Astrocyte of the hippocampus (primary cell): ENCODE measurements around the gene CALCOCO2.

Source experiments
- DNase-seq: peaks from one replicate; pipeline ENCODE4 v3.0.0; 2011; ENCODE audit warnings: low read depth, low spot score

The CALCOCO2 gene

GRCh38 chr17:48873209-48873608, 42.4 kb downstream of the CALCOCO2 start:
- DNase-seq = no peak

- DNase-seq = no peak
Measured at GRCh38 chr17:48873696-48874443, 43.0 kb downstream of the CALCOCO2 start.

- peak; percentile 79 for DNase-seq
Measured at GRCh38 chr17:48878920-48879898, 48.4 kb downstream of the CALCOCO2 start.

GRCh38 chr17:48882272-48882671, 51.4 kb downstream of the CALCOCO2 start:
- no peak for DNase-seq

GRCh38 chr17:48883171-48883570, 52.3 kb downstream of the CALCOCO2 start:
- DNase-seq = no peak

- no peak for DNase-seq
Measured at GRCh38 chr17:48890086-48890485, 59.3 kb downstream of the CALCOCO2 start.

- no peak for DNase-seq
Measured at GRCh38 chr17:48892940-48893645, 62.3 kb downstream of the CALCOCO2 start.

GRCh38 chr17:48893646-48894508, 63.0 kb downstream of the CALCOCO2 start:
- no peak for DNase-seq

GRCh38 chr17:48894886-48895285, 64.1 kb downstream of the CALCOCO2 start:
- DNase-seq = no peak

GRCh38 chr17:48901241-48901640, 70.4 kb downstream of the CALCOCO2 start:
- DNase-seq = no peak

GRCh38 chr17:48903401-48903800, 72.6 kb downstream of the CALCOCO2 start:
- no peak for DNase-seq

GRCh38 chr17:48904428-48904827, 73.6 kb downstream of the CALCOCO2 start:
- DNase-seq = no peak

GRCh38 chr17:48905987-48906515, 75.2 kb downstream of the CALCOCO2 start:
- no peak for DNase-seq

- peak; percentile 67 for DNase-seq
Measured at GRCh38 chr17:48907713-48908046, 76.8 kb downstream of the CALCOCO2 start.

- DNase-seq = peak; percentile 98
Measured at GRCh38 chr17:48908047-48908843, 77.4 kb downstream of the CALCOCO2 start, which contains the start of gene UBE2Z. UBE2Z (plus strand) TSS chr17:48908407; CDS start chr17:48908504, 97 bp downstream.

GRCh38 chr17:48908853-48909394, 78.1 kb downstream of the CALCOCO2 start:
- peak; percentile 96 for DNase-seq

GRCh38 chr17:48909783-48910182, 78.9 kb downstream of the CALCOCO2 start:
- DNase-seq = peak; percentile 27

- no peak for DNase-seq
Measured at GRCh38 chr17:48910370-48910769, 79.5 kb downstream of the CALCOCO2 start.

GRCh38 chr17:48912476-48912875, 81.6 kb downstream of the CALCOCO2 start:
- DNase-seq = no peak
